Measurements from ENCODE around the gene ENG.

Gene ENG

GRCh38 chr9:127773272-127773671, 81.2 kb downstream of the ENG start:
- H3K27ac ChIP-seq, result no peak overlapping the region
- TF ChIP-seq, protein P1, sequence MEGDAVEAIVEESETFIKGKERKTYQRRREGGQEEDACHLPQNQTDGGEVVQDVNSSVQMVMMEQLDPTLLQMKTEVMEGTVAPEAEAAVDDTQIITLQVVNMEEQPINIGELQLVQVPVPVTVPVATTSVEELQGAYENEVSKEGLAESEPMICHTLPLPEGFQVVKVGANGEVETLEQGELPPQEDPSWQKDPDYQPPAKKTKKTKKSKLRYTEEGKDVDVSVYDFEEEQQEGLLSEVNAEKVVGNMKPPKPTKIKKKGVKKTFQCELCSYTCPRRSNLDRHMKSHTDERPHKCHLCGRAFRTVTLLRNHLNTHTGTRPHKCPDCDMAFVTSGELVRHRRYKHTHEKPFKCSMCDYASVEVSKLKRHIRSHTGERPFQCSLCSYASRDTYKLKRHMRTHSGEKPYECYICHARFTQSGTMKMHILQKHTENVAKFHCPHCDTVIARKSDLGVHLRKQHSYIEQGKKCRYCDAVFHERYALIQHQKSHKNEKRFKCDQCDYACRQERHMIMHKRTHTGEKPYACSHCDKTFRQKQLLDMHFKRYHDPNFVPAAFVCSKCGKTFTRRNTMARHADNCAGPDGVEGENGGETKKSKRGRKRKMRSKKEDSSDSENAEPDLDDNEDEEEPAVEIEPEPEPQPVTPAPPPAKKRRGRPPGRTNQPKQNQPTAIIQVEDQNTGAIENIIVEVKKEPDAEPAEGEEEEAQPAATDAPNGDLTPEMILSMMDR (IDR thresholded peaks at IDR 0.05), result no peak
- no peak for DNase-seq (ENCODE audit: low spot score)
- H3K4me3 ChIP-seq, result no peak overlapping the region

GRCh38 chr9:127772603-127773002, 81.9 kb downstream of the ENG start:
- TF ChIP-seq, protein P1 (IDR thresholded peaks at IDR 0.05), result no peak
- Histone ChIP-seq H3K27ac (no peak overlapping the region), H3K4me3 (no peak overlapping the region)
- DNase-seq (ENCODE audit: low spot score), result no peak

GRCh38 chr9:127771570-127772189, 82.8 kb downstream of the ENG start:
- peak overlapping the region; percentile 80 for H3K4me3 ChIP-seq
- peak overlapping the region in 1 of 2 donors; percentile 82 for H3K27ac ChIP-seq
- TF ChIP-seq, protein P1 (IDR thresholded peaks at IDR 0.05), result no peak
- DNase-seq (ENCODE audit: low spot score), result no peak

GRCh38 chr9:127770905-127771569, 83.4 kb downstream of the ENG start:
- DNase-seq (ENCODE audit: low spot score), result peak; percentile 99
- Histone ChIP-seq H3K4me3 (peak overlapping the region; percentile 80), H3K27ac (peak overlapping the region; percentile 3 to 82)
- TF ChIP-seq, protein P1 (IDR thresholded peaks at IDR 0.05), result no peak

DNA sequence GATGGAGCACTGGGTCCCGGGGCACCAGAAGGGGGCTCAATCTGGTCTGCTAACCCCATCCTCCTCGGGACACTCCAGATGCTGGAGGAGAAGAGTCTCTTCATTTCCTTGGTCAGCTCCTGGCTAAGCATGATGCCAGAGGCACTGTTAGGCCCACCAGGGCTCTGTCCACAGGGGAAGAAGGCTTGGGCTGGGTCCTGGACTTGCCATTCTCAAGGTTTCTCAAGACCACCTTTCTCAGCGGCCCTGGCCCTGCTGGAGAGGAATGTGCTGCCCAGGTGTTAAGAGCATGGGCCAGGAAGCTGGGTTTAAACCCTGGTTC, 83.9 kb downstream of the ENG start:
- H3K4me3 ChIP-seq, result peak overlapping the region; percentile 80

DNA sequence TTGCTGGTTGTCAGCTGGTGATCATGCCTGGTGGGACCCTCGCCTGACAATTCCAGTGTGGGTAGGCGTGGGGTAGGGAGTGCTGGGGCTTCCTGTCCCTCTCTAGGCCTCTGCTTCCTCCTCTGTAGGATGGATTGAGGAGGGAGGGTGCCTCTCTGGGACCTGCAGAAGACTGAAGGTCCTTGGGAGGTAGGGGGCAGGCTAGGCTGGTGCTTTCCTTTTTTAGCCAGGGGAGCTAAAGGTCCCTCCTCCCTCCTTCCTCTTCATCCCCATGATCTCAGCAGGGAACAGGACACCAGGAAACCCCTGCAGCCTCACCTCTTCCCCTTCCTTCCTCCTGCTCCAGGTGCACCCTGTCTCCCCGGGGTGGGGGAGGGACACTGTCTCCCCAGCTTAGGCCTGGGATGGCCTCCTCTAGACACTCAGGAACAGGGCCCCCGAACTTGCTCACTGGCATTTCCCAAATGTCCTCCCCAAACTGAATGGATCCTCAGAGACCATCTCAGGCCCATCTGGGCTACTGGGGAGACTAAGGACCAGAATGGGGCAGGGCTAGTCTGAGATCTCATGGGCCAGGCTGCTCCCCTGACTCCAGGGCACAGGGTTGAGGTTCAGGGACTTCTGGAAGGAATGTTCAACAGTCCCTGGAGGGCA, 84.4 kb downstream of the ENG start:
- TF ChIP-seq, protein P1 (IDR thresholded peaks at IDR 0.05), result no peak
- no peak for DNase-seq (ENCODE audit: low spot score)
- H3K4me3 ChIP-seq, result peak overlapping the region; percentile 80
- peak overlapping the region; percentile 3 to 82 for H3K27ac ChIP-seq

More for the DNA sequence above, 83.9 kb downstream of the ENG start:
- H3K27ac ChIP-seq, result peak overlapping the region; percentile 3 to 82
- DNase-seq (ENCODE audit: low spot score), result no peak
- TF ChIP-seq, protein P1 (IDR thresholded peaks at IDR 0.05), result no peak
